GM12892 (cell line): ENCODE data around the gene MYBPC3.

Experiments
- POLR2A ChIP-seq: IDR thresholded peaks from 2 replicates; pipeline ENCODE4 v1.6.1; 2011; ENCODE audit warnings: low read depth, low read length, control low read depth
- POLR2AphosphoS5 ChIP-seq: IDR thresholded peaks from 2 replicates; pipeline ENCODE4 v1.6.1; 2011; ENCODE audit warnings: low read depth, low read length, control low read depth

GRCh38 chr11:47366020-47366490, 13.6 kb upstream of the MYBPC3 start:
- no peak for TF ChIP-seq POLR2AphosphoS5
- no peak for TF ChIP-seq POLR2A
